Fibroblast of upper back skin (primary cell): Measurements from ENCODE around the gene PTPN14.
A peak's percentile ranks its signal among the peaks of the same experiment; 100 is the strongest.

Source experiments
- DNase-seq: peaks from one replicate; pipeline ENCODE4 v3.0.0-alpha.2; 2013

PTPN14 gene

DNA sequence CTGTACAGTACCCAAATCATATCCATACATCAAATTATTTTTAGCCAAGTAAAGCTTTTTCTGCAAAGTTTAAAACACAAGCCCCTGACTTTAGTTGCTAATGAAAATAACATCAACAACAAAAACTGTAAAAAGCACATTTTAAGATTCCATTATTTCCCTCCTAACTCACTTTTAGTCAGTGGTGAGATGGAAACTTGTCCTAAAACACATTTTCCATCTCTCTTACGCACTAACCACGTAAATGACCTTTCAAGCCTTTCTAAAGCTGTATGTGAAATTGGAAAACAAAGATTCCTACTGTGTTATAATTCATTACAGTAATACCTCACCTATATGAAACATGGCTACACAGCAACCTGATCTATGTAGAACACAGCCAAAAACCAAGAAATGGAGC, 77.5 kb downstream of the PTPN14 start:
- DNase-seq = no peak

DNA sequence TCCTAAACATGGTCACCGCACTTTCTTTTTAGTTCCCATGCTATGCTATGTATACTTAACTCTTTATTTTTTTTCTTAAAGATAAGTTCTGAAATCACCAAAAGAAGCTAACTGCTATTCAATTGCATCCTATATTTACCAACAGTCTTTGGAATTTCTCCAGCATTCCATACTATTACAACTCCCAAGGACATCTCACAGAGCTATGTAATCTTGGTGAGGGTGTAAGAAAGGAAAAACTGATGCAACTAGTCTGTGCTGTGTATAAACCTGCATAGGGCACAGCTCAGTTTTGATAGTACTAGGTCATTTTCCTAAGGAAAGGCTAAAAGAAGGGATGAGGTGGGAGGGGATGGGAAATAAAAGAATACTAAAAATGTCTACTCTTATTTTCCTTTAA, 78.0 kb downstream of the PTPN14 start:
- DNase-seq = peak; percentile 84

GRCh38 chr1:214472364-214472763, 79.0 kb downstream of the PTPN14 start:
- DNase-seq = peak; percentile 78

GRCh38 chr1:214471458-214471857, 79.9 kb downstream of the PTPN14 start:
- no peak for DNase-seq

DNA sequence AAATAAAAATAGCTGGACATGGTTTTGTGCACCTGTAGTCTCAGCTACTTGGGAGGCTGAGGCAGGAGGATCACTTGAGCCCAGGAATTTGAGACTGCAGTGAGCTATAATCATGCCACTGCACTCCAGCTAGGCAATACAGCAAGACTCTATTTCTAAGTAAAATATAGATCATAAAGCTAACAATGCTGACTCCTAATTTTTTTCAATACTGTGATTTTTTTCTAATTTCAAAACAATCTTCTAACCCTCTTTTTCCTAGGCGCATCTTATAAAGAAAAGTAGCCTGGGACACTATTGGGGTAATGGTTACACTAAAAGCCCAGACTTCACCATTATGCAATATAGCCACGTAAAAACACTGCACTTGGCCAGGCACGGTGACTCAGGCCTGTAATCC, 81.3 kb downstream of the PTPN14 start:
- DNase-seq = no peak

DNA sequence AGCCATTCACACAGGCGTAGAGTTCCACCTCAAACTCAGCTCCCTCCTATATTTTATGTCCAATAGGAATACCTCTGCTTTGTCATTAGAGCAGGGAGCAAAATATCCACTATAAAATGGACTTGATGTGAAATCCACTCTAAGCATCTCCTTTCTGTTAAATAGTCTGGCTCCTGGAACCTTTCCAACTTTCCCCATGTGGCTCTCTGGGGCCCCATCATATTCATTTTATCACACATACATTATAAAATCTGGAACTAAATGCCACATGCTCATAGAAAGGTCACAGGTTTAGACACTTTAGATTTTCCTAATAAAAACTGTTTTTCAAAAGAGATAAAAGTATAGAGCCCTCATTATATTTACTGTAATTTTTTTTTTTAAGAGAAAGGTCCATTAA, 82.1 kb downstream of the PTPN14 start:
- no peak for DNase-seq

- no peak for DNase-seq
These were observed 84.3 kb downstream of the PTPN14 start for GRCh38 chr1:214467078-214467585.

GRCh38 chr1:214466403-214467077, 84.9 kb downstream of the PTPN14 start:
- no peak for DNase-seq

DNA sequence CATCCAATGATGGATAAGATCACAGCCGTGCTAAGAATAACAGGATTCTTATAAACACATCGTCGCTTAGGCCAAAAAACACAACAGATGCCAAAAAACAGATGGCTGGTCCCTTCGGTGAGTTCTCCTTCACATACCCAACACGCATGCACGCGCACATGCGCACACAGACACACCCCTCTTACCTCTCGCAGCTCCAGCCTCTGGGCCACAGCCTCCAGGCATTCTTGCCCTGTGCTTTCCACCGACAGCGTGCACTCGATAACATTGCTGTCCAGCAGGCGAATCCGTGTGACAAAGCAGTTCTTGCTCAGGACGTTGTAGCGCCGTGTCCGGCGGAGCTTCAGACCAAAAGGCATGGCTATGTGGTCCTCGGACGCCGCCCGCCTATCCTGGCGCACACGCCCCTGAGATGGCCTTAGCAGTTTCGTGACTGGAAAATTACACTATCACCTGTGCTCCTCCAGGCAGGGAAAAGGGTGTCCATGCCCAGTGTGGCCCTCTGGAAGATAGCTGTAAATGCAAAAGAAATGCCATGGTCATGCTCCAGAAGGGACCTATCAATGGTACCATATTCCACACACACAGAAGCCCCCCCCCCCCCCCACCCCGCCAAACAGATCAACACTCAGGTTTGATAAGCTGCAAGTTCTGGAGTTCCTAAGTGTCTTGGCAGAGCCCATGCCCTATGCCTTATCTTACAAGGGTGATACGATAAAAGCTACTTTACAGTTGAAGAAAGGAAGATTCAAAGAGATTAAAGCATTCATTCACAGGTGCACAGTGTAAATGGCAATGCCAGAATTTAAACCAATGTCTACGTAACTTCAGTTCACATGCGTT, 86.7 kb downstream of the PTPN14 start:
- DNase-seq = no peak

DNA sequence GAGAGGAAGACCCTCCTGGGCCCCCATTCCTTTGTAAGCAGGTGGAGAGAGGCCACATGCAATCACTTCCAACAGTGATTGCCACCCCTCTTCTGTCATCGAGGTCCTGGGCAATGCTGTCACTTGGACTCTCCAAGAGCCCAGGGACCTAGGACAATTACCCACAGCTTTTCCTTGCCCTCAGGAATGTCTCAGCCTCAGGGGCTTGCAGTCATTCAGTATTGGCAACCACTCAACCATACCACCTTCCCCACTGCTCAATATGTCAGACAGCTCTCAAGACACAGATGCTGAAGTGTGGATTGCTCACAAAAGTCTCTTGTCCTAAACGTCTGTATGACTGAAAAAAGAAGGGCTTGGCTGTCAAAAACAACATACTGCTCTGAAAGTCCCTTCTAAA, 87.8 kb downstream of the PTPN14 start:
- DNase-seq = no peak

DNA sequence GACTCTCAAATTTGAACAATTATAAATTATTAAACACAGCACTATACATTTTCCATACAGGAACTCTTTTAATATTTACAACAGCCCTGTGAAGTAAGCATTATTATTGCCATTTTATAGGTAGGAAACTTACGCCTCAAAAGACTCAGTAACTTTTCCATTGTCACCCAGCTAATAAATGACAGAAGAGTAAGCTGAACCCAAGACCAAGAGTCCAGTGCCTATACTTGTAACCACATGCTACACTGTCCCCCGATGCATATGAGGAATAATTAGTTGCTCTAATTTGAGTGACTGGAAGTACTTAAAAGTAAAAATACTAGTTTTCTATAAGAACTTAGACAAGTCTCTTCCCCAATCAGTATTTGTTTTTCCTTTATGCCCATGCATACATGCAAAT, 88.5 kb downstream of the PTPN14 start:
- no peak for DNase-seq

- no peak for DNase-seq
These were observed 90.1 kb downstream of the PTPN14 start for GRCh38 chr1:214461305-214461704.

GRCh38 chr1:214460304-214460916, 91.0 kb downstream of the PTPN14 start:
- DNase-seq = no peak

GRCh38 chr1:214459895-214460294, 91.5 kb downstream of the PTPN14 start:
- DNase-seq = no peak

GRCh38 chr1:214458541-214458940, 92.9 kb downstream of the PTPN14 start:
- DNase-seq = no peak

DNA sequence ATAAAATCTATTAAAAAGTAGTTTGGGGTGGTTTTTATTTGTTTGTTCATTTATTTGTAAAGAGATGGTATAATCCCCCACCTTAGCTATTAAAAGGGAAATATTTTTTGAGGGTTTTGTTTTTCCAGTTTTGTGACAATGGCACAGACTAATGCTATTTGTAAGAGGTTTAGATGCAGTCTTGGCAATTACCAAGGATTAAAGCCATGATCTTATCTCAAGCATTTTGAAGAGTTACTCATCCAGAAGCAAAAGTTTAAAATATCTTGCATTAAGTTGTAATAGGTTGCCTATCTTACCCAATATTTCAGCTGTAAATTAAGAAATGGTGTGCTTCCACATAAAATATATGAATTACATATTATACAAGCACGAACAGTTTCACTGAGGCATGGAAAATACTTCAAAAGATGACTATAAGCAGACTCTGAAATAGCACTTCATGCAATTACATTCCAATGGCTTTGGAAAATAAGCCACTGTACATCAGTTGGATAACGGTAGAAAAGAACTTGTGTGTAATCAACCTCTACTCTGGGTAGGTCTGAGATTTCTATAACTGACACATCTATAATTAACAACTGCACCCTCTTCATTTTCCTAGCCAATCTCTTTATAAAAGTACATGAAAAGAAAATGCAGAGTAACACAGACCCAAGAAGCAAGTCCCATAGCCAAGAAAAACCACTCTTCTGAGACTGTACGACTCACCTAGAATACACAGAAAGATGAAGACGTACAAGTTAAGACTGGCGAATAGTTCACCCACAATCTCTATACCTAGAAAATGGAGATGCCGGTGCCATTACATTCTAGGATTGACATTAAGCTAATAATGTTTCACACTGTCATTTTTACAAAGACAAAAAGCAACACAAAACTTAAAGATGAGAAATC, 95.2 kb downstream of the PTPN14 start:
- DNase-seq = no peak

GRCh38 chr1:214455479-214455878, 95.9 kb downstream of the PTPN14 start:
- no peak for DNase-seq

- DNase-seq = peak; percentile 91
These were observed 96.6 kb downstream of the PTPN14 start for GRCh38 chr1:214454569-214455396.

DNA sequence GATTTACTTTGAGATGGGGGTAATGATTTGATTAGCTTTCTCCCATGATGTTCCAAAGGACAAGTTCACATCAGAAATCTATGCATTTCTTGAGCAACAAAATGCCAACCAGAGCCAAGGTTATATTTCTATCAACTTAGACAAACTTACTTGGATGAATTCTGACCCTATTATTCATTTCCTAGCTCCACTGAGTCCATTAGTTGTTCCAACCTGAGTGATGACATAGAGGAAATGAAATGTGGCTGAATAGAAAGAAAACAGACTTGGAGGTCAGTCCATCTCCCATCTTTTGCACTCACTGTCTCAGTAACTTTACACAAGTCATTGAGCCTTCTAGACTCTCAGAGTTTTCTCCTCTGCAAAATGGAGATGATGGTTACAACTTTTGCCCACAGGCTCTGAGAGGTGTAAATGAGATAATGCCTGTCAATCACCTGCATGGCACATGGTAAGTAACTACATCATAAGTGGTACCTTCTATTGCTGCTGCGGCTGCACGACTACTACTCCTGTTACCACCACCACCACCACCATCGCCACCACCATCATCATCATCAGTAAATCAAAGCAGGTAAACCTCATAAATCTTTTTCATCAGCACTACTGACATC, 98.2 kb downstream of the PTPN14 start:
- peak; percentile 81 for DNase-seq

GRCh38 chr1:214452152-214452784, 99.1 kb downstream of the PTPN14 start:
- DNase-seq = no peak

DNA sequence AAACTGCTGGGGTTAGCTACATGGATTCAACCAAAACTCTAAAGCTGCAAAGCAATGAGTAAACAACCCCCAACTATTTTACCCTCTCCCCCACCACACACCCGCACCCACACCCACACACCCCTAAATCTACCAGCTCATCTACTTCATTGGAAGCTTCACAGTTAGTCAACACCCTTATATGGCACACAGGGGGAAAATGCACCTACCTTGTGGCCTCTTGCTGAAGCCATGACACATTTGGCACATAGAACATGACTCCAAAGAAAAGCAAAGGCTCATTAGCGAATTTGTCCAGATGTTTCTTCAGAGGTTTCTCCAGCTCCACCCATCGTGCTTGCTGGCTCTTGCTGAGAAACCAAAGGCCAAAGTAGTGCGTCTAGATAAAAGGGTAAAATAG, 99.8 kb downstream of the PTPN14 start:
- peak; percentile 59 for DNase-seq
